ENCODE results near the gene ZNF57.

The ZNF57 gene

DNA sequence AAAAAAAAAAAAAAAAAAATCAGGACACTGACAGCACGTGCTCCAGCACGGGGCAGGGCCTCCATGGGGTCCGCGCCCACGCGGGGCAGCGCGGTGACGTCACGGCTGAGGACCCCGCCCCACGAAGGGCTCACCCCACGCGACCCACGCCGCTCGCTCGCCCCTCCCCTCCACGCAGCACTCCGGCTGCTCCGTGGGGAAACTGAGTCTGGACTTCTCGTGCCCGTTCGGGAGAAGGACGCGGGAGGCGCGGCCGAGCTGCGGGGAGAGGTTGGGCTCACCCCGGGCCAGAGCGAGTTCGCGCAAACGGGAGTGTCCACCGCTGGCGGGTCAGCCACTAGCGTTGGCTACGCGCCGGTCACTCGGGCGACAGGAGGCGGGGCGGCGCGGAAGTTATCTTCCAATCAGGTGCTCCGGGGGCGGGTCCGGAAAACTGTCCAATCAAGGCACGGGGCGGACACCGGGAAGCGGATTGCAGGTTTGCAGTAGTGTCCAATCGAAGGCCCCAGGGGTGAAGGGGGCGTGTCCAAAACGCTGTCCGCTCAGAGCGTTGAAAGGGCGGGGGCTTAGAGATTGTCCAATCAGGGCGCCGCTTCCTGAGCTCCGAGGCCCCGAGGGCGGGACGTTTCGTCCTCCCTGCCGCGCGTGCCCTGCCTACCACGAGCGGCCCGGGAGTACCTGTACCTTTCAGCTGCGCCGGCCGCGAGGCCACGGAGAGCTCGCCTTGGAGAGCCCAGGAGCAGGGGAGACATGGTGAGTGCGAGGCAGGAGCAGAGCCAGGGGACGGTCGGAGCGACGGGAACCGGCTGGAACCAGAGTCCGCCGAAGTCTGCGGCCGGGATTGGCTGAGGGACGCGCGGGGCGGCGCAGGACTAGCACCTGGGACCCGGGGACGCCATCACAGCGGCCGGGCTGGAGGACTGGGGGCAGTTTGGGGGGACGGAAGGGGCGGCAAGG is at the start of gene ZNF57:
Gene ZNF57 (plus strand): TSS at position 633 of the 957 bp plus-strand sequence. CDS start 118 bp downstream, at position 751.
- Histone ChIP-seq H3K36me3 (ENCODE audit: low read length) (no peaks in the 10 kb centered on the region), H3F3A (ENCODE audit: insufficient read depth) (no peaks in the 10 kb centered on the region), H4K20me1 (ENCODE audit: low read depth, low read length) (no peaks in the 10 kb centered on the region), H2AFZ (ENCODE audit: low read depth, low read length, severe bottlenecking) (no peak within 1 kb of the TSS), H3K4me2 (ENCODE audit: low read depth, low read length, poor library complexity, severe bottlenecking) (no peak within 1 kb of the TSS), H3K4me3 (ENCODE audit: insufficient read depth, low read length, poor library complexity, severe bottlenecking) (no peak within 1 kb of the TSS), H3K9ac (ENCODE audit: low read length) (no peak within 1 kb of the TSS), H3K27ac (ENCODE audit: low read depth, low read length) (no peak within 1 kb of the TSS), H3K27me3 (ENCODE audit: low read length) (no peaks in the 10 kb centered on the region), H3K79me2 (ENCODE audit: insufficient read depth, low read length) (no peaks in the 10 kb centered on the region), H3K9me2 (replicated peaks; ENCODE audit: insufficient read depth, low read length) (no peaks in the 10 kb centered on the region), H3K9me3 (ENCODE audit: insufficient read depth, low read length) (peaks cover 7% of the 10 kb centered on the region; the same call in 1 of the 2 replicates)
- no peak for TF ChIP-seq EZH2phosphoT487 (conservative IDR thresholded peaks at IDR 0.05; ENCODE audit: low read length)
- TF ChIP-seq, protein P1, sequence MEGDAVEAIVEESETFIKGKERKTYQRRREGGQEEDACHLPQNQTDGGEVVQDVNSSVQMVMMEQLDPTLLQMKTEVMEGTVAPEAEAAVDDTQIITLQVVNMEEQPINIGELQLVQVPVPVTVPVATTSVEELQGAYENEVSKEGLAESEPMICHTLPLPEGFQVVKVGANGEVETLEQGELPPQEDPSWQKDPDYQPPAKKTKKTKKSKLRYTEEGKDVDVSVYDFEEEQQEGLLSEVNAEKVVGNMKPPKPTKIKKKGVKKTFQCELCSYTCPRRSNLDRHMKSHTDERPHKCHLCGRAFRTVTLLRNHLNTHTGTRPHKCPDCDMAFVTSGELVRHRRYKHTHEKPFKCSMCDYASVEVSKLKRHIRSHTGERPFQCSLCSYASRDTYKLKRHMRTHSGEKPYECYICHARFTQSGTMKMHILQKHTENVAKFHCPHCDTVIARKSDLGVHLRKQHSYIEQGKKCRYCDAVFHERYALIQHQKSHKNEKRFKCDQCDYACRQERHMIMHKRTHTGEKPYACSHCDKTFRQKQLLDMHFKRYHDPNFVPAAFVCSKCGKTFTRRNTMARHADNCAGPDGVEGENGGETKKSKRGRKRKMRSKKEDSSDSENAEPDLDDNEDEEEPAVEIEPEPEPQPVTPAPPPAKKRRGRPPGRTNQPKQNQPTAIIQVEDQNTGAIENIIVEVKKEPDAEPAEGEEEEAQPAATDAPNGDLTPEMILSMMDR (IDR thresholded peaks at IDR 0.05; ENCODE audit: insufficient read depth, low read length, poor library complexity, severe bottlenecking), result no peak

DNA sequence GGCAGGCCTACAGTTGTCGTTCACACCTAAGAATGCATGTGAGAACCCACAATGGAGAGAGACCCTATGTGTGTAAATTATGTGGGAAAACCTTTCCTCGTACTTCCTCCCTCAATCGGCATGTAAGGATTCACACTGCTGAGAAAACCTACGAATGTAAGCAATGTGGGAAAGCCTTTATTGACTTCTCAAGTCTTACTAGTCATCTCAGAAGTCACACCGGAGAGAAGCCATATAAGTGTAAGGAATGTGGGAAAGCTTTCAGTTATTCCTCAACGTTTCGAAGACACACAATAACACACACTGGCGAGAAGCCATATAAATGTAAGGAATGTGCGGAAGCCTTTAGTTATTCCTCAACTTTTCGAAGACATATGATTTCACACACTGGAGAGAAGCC is 48.1 kb upstream of the ZNF57 start:
- TF ChIP-seq, protein P1 (IDR thresholded peaks at IDR 0.05; ENCODE audit: insufficient read depth, low read length, poor library complexity, severe bottlenecking), result no peak
- TF ChIP-seq EZH2phosphoT487 (conservative IDR thresholded peaks at IDR 0.05; ENCODE audit: low read length), result no peak
- H3K36me3 ChIP-seq (ENCODE audit: low read length), result peaks cover 40% of the 10 kb centered on the region

DNA sequence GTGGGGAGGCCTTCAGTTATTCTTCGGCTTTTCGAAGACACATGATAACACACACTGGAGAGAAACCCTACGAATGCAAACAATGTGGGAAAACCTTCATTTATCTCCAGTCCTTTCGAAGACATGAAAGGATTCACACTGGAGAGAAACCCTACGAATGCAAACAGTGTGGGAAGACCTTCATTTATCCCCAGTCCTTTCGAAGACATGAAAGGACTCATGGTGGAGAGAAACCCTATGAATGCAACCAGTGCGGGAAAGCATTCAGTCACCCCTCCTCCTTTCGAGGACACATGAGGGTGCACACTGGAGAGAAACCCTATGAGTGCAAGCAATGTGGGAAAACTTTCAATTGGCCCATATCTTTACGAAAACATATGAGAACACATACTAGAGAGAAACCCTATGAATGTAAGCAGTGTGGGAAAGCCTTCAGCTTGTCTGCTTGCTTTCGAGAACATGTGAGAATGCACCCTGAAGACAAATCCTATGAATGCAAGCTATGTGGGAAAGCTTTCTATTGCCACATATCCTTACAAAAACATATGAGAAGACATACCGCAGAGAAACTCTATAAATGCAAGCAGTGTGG is 47.6 kb upstream of the ZNF57 start:
- Histone ChIP-seq H3K4me2 (ENCODE audit: low read depth, low read length, poor library complexity, severe bottlenecking) (no peak overlapping the region), H3K9me3 (ENCODE audit: insufficient read depth, low read length) (peaks cover 29% of the 10 kb centered on the region; the same call in 1 of the 2 replicates), H4K20me1 (ENCODE audit: low read depth, low read length) (no peaks in the 10 kb centered on the region), H3F3A (ENCODE audit: insufficient read depth) (no peaks in the 10 kb centered on the region), H3K9me2 (replicated peaks; ENCODE audit: insufficient read depth, low read length) (no peaks in the 10 kb centered on the region), H3K9ac (ENCODE audit: low read length) (no peak overlapping the region), H3K27ac (ENCODE audit: low read depth, low read length) (no peak overlapping the region), H3K79me2 (ENCODE audit: insufficient read depth, low read length) (peaks cover 7% of the 10 kb centered on the region), H3K27me3 (ENCODE audit: low read length) (no peaks in the 10 kb centered on the region), H3K4me3 (ENCODE audit: insufficient read depth, low read length, poor library complexity, severe bottlenecking) (no peak overlapping the region), H3K36me3 (ENCODE audit: low read length) (peaks cover 40% of the 10 kb centered on the region), H2AFZ (ENCODE audit: low read depth, low read length, severe bottlenecking) (no peak overlapping the region)
- TF ChIP-seq EZH2phosphoT487 (conservative IDR thresholded peaks at IDR 0.05; ENCODE audit: low read length), result no peak
- TF ChIP-seq, protein P1 (IDR thresholded peaks at IDR 0.05; ENCODE audit: insufficient read depth, low read length, poor library complexity, severe bottlenecking), result no peak

More for the DNA sequence above, 48.1 kb upstream of the ZNF57 start:
- H3K9me2 ChIP-seq (replicated peaks; ENCODE audit: insufficient read depth, low read length), result no peaks in the 10 kb centered on the region
- H3K79me2 ChIP-seq (ENCODE audit: insufficient read depth, low read length), result peaks cover 7% of the 10 kb centered on the region
- H3F3A ChIP-seq (ENCODE audit: insufficient read depth), result no peaks in the 10 kb centered on the region
- no peaks in the 10 kb centered on the region for H3K27me3 ChIP-seq (ENCODE audit: low read length)
- no peak overlapping the region for H3K27ac ChIP-seq (ENCODE audit: low read depth, low read length)
- no peak overlapping the region for H2AFZ ChIP-seq (ENCODE audit: low read depth, low read length, severe bottlenecking)
- peaks cover 29% of the 10 kb centered on the region; the same call in 1 of the 2 replicates for H3K9me3 ChIP-seq (ENCODE audit: insufficient read depth, low read length)
- H3K9ac ChIP-seq (ENCODE audit: low read length), result no peak overlapping the region
- no peaks in the 10 kb centered on the region for H4K20me1 ChIP-seq (ENCODE audit: low read depth, low read length)
- no peak overlapping the region for H3K4me2 ChIP-seq (ENCODE audit: low read depth, low read length, poor library complexity, severe bottlenecking)
- no peak overlapping the region for H3K4me3 ChIP-seq (ENCODE audit: insufficient read depth, low read length, poor library complexity, severe bottlenecking)

Measured in SU-DHL-6 (cell line).